GM12873 (cell line): ENCODE results near the gene CTDSPL.

ENCODE experiments used
- TF ChIP-seq, protein P1 (sequence below): IDR thresholded peaks from 2 replicates; pipeline ENCODE4 v1.5.1; 2012; ENCODE audit warnings: low read depth, mild to moderate bottlenecking, moderate library complexity, low read length, control low read depth; ENCODE audit not compliant: insufficient read depth; ENCODE audit errors: missing control alignments

The CTDSPL gene

DNA sequence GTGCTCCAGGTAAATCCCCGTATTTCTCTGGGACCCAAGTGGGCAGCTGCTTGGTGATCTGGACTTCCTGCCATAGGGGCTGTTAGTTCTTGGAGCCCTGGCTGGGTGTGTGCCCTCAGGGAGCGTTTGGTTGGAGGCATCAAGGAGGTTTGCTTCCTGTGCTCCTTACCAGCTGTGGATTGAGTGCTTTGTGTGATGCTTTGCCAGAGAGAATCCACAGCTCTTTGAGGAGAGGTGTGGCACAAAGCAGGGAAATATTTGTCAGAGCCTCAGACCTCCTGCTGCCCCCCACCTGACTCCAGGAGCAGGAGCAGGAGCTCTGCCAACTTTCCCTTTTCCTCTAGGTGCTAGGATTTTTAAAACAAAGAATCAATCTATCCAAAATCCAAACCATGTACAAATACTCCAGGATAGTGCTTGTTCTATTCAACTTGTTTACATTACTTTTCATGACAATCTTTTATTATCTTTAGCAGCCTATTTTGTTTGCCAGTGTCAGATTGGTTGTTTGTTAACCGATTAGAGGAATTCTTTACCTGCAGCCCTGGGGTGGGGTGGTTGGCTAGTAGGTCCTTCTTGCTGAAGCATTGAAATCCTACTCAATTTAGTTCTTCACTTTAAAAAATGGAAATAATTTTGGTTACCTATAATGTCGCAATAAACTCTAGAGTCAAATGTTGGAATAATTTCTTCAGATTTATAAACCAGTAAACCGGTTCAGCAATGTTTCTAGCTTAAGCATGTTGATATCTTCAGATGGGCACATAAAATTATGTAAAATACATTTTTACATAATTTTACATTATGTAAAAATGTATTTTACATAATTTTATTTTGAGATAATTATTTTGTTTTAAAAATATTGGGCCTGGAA, 2.5 kb downstream of the CTDSPL start:
- TF ChIP-seq, protein P1, sequence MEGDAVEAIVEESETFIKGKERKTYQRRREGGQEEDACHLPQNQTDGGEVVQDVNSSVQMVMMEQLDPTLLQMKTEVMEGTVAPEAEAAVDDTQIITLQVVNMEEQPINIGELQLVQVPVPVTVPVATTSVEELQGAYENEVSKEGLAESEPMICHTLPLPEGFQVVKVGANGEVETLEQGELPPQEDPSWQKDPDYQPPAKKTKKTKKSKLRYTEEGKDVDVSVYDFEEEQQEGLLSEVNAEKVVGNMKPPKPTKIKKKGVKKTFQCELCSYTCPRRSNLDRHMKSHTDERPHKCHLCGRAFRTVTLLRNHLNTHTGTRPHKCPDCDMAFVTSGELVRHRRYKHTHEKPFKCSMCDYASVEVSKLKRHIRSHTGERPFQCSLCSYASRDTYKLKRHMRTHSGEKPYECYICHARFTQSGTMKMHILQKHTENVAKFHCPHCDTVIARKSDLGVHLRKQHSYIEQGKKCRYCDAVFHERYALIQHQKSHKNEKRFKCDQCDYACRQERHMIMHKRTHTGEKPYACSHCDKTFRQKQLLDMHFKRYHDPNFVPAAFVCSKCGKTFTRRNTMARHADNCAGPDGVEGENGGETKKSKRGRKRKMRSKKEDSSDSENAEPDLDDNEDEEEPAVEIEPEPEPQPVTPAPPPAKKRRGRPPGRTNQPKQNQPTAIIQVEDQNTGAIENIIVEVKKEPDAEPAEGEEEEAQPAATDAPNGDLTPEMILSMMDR, result no peak

GRCh38 chr3:37864904-37865303, 3.2 kb downstream of the CTDSPL start:
- TF ChIP-seq, protein P1, result no peak

- TF ChIP-seq, protein P1, result no peak
These were observed 5.5 kb downstream of the CTDSPL start for GRCh38 chr3:37867144-37867543.

DNA sequence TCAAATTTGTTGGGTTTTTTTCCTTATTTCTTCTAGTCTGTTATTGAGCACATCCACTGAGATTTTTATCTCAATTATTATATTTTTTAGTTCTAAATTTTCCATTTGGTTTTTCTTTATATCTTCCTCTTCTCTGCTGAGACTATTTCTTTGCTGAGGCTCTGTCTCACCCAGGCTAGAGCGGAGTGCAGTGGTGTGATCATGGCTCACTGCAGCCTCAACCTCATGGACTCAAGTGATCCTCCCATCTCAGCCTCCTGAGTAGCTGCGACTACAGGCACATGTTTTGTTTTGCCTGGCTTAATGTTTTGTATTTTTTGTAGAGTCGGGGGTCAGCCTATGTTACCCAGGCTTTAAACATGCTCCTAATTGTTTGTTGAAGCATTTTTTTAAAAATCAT, 10.2 kb downstream of the CTDSPL start:
- TF ChIP-seq, protein P1, result no peak

GRCh38 chr3:37872413-37873160, 10.9 kb downstream of the CTDSPL start:
- TF ChIP-seq, protein P1, result no peak

- TF ChIP-seq, protein P1, result no peak
These were observed 14.6 kb downstream of the CTDSPL start for GRCh38 chr3:37876279-37876678.

DNA sequence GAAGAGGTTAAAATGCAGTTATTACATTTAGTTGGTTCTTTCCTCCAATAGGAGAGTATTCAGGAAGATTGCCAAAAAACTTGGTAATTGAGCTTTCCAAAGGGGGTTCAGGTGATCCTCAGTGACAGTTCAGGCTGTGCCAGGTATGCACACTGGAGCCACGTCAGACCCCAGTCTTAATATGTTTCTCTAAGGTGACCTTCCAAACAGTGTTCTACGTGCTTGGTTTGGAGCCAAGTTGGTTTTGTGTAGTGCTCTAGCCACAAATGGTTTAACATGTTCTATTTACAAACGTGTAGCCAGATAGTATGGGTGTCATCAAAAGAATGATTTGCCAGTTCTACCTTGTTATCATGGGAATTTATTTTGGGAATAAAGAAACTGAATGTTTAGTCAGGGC, 21.0 kb downstream of the CTDSPL start:
- TF ChIP-seq, protein P1, result no peak
